ENCODE results near the gene PFKFB1. TPM values are rescaled to one million over a fixed set of nuclear protein-coding genes. Genes with fewer than 3 reads are reported as not detected.

Gene PFKFB1
- polyA plus RNA-seq, 3 donors = 0.38 to 0.54 (median 0.43) TPM

GRCh38 chrX:54928876-54929275 lies 65.1 kb downstream of the PFKFB1 start:
- DNase-seq (ENCODE audit: low read depth in 3 of 3, low spot score in 2 of 3) = no peak

DNA sequence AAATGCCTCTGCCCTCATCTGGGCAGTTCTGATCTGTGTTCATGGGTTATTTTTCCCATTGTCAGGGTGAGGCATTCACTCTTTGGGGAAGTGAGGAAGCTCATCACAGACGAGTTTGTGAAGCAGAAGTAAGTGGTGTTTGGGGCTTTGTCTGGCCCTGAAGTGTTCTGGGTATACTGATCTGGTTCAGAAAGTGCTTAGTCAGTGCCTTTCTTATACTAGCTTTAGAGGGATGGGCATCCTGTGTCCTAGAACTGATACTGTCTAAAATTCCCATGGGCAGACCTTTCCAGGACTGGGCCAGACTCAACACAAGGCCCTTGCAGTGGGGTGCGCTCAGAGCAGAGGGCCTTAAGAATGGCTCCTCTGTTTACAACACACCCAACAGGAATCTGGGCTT lies 67.0 kb downstream of the PFKFB1 start:
- DNase-seq (ENCODE audit: low read depth in 3 of 3, low spot score in 2 of 3) = no peak

DNA sequence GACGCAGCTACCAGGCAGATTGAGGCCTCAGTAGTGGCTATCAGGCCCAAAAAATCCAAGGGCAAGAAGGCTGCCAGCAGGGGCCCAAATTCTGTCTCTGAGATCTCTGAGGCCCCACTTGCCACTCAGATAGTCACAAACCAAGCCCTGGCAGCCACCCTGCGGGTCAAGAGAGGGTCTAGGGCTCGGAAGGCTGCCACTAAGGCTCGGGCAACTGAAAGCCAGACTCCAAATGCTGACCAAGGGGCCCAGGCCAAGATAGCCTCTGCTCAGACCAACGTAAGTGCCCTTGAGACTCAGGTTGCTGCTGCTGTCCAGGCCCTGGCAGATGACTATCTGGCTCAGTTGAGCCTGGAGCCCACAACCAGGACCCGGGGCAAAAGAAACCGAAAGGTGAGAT lies 70.6 kb downstream of the PFKFB1 start:
- no peak for DNase-seq (ENCODE audit: low read depth in 3 of 3, low spot score in 2 of 3)

DNA sequence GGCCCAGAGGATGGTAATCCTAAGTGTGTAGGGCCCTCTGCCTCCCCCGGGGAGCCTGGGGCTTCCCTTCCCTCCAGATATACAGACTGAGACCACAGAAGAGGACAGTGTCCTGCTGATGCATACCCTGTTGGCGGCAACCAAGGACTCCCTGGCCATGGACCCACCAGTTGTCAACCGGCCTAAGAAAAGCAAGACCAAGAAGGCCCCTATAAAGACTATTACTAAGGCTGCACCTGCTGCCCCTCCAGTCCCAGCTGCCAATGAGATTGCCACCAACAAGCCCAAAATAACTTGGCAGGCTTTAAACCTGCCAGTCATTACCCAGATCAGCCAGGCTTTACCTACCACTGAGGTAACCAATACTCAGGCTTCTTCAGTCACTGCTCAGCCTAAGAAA lies 71.4 kb downstream of the PFKFB1 start:
- DNase-seq (ENCODE audit: low read depth in 3 of 3, low spot score in 2 of 3) = no peak

DNA sequence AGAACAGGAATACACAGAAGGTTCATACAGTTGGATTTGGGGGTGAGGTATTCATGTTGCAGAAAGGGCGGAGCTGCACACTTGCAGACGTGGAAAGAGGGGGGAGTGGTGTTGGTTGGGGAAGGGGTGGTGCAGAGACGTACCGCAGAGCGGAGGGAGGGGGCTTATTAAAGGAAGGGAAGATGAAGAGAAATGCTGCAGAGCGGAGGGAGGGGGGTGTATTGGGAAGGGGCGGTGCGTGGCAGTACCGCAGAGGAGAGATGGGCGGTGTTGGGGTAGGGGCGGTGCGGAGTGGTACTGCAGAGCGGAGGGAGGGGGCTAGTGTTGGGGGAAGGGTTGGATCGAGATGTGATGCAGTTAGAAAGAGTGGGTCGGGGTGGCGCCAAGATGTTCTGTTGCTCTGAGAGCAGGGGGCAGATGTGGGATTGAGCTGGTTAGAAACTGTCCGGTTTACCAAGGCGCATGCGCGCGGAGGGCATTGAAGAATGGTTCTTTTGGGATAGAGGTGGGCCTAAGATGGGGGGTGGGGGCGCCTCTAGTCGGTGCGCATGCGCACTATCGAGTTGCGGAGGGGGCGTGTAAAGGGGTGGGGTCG lies 72.5 kb downstream of the PFKFB1 start:
- DNase-seq (ENCODE audit: low read depth in 3 of 3, low spot score in 2 of 3) = peak; percentile 32 to 51 (median 33)

- peak; percentile 3 to 17 (median 15) for DNase-seq (ENCODE audit: low read depth in 3 of 3, low spot score in 2 of 3)
Observed at GRCh38 chrX:54920610-54921426, 73.2 kb downstream of the PFKFB1 start, which contains the start of gene TRO. Gene TRO (plus strand): TSS chrX:54920824. CDS start chrX:54922247, 1,423 bp downstream.

DNA sequence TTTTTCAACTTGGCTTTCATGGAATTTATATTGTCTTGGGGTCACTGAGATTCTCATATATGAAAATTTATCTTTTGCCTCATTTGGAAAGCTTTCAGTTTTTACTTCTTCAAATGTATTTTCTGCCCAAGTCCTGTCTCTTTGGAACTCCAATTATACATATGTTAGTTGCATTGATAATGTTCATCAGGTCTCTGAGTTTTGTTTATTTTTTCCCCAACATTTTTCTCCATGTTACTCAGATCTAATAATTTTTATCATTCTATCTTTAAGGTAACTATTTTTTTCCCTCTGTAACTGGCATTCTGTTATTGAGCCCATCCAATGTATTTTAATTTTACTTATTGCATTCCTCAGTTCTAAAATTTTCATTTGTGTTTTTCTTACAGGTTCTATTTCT lies 84.0 kb downstream of the PFKFB1 start:
- DNase-seq (ENCODE audit: low read depth in 3 of 3, low spot score in 2 of 3) = no peak

- no peak for DNase-seq (ENCODE audit: low read depth in 3 of 3, low spot score in 2 of 3)
Observed at GRCh38 chrX:54894159-54894558, 99.8 kb downstream of the PFKFB1 start.

DNA sequence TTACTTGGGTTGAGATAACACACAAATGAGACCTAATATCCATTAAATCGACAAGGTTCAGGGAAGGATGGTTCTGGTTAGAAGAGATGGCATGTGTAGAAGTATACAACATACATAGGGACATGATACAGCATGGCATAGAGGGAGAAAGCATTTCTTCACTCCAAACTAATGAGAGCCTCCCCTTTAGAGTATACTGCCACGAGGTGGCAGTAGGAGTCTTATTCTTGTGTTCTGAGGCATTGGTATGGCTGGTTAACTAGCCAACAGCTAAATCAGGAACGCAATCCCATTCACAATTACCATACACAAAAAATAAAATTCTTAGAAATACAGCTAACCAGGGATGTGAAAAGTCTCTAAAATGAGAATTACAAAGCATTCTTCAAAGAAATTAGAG lies 102.4 kb downstream of the PFKFB1 start:
- peak in 1 of 3 donors; percentile 0 for DNase-seq (ENCODE audit: low read depth in 3 of 3, low spot score in 2 of 3)

- no peak for DNase-seq (ENCODE audit: low read depth in 3 of 3, low spot score in 2 of 3)
Observed at GRCh38 chrX:54885740-54886139, 108.2 kb downstream of the PFKFB1 start.

Other genes starting within 250 kb of the PFKFB1 start
- gene ITIH6, start 195.9 kb downstream of the PFKFB1 start, polyA plus RNA-seq (ENCODE audit: insufficient read length in 3 of 3) = under 1 TPM; 0.03 to 0.18 (median 0.03) TPM
- 100 to 1,000 TPM; 664 to 804 (median 735) TPM for gene MAGED2, start 186.4 kb downstream of the PFKFB1 start, polyA plus RNA-seq (ENCODE audit: insufficient read length in 3 of 3)
- gene TRO, start 73.4 kb downstream of the PFKFB1 start, polyA plus RNA-seq (ENCODE audit: insufficient read length in 3 of 3) = 100 to 1,000 TPM in 2 of 3 donors, 10 to 100 TPM in 1; 87.2 to 116 (median 103) TPM
- gene APEX2, start 6.2 kb upstream of the PFKFB1 start, polyA plus RNA-seq (ENCODE audit: insufficient read length in 3 of 3) = 10 to 100 TPM; 14.7 to 15.1 (median 15.0) TPM
- gene ALAS2, start 36.8 kb upstream of the PFKFB1 start, polyA plus RNA-seq (ENCODE audit: insufficient read length in 3 of 3) = 10 to 100 TPM; 13.6 to 23.3 (median 17.4) TPM
- not detected for gene PAGE2B, start 80.8 kb upstream of the PFKFB1 start, polyA plus RNA-seq (ENCODE audit: insufficient read length in 3 of 3)
- gene PAGE2, start 94.8 kb upstream of the PFKFB1 start, polyA plus RNA-seq (ENCODE audit: insufficient read length in 3 of 3) = not detected
- gene PAGE5, start 226.2 kb upstream of the PFKFB1 start, polyA plus RNA-seq (ENCODE audit: insufficient read length in 3 of 3) = not detected

All from right renal cortex interstitium (tissue), 3 donors.